SK-N-MC (cell line): ENCODE data around the gene MLC1.

ENCODE experiments used
- DNase-seq: peaks from one replicate; pipeline ENCODE4 v3.0.0-alpha.2; 2011; ENCODE audit warnings: low read depth, low spot score
- H3K27ac ChIP-seq: fragments of 200-600 bp; sonication (generic); 2 replicates; pipeline ENCODE4 v1.5.1; 2016; ENCODE audit warnings: mixed run types
- H3K36me3 ChIP-seq: fragments of 200-600 bp; sonication (generic); 2 replicates; pipeline ENCODE4 v1.6.1; 2017; ENCODE audit warnings: antibody characterized with exemption, low read length, mixed read lengths; ENCODE audit not compliant: insufficient read depth
- H3K4me3 ChIP-seq: fragments of 200-600 bp; sonication (generic); 2 replicates; pipeline ENCODE4 v1.5.1; 2016
- H3K9ac ChIP-seq: fragments of 200-600 bp; sonication (generic); 2 replicates; pipeline ENCODE4 v1.8.0; 2017; ENCODE audit warnings: mixed run types, mixed read lengths; ENCODE audit not compliant: insufficient read length
- H3K9me3 ChIP-seq: fragments of 200-600 bp; sonication (generic); 2 replicates; pipeline ENCODE4 v1.6.1; 2017; ENCODE audit warnings: low read depth, mild to moderate bottlenecking, antibody characterized with exemption, low read length, moderate library complexity, mixed read lengths
- EZH2 ChIP-seq: fragments of 200-600 bp; sonication (generic); IDR thresholded peaks from one replicate; pipeline ENCODE4 v1.6.1; 2017; ENCODE audit warnings: antibody characterized with exemption
- FOXP2 ChIP-seq: optimal IDR thresholded peaks from 2 replicates; pipeline ENCODE3; 2011; ENCODE audit warnings: mild to moderate bottlenecking, moderate library complexity; ENCODE audit not compliant: insufficient read depth; ENCODE audit errors: extremely low read length, control extremely low read depth
- POLR2AphosphoS5 ChIP-seq: IDR thresholded peaks from 2 replicates; pipeline ENCODE4 v1.6.1; 2012; ENCODE audit warnings: mild to moderate bottlenecking, low read depth, low read length, borderline replicate concordance

The MLC1 gene

GRCh38 chr22:50067244-50067643 is 18.0 kb downstream of the MLC1 start:
- TF ChIP-seq POLR2AphosphoS5 (no peak), EZH2 (no peak), FOXP2 (no peak)

GRCh38 chr22:50064453-50064852 is 20.8 kb downstream of the MLC1 start:
- Histone ChIP-seq H3K9ac (no peak overlapping the region), H3K27ac (no peak overlapping the region), H3K36me3 (no peaks in the 10 kb centered on the region), H3K4me3 (no peak overlapping the region), H3K9me3 (no peaks in the 10 kb centered on the region)
- TF ChIP-seq EZH2 (no peak), FOXP2 (no peak), POLR2AphosphoS5 (no peak)
- no peak for DNase-seq

More at GRCh38 chr22:50067244-50067643, 18.0 kb downstream of the MLC1 start:
- Histone ChIP-seq H3K27ac (no peak overlapping the region), H3K4me3 (no peak overlapping the region), H3K36me3 (no peaks in the 10 kb centered on the region), H3K9ac (no peak overlapping the region), H3K9me3 (no peaks in the 10 kb centered on the region)
- DNase-seq = no peak

- Histone ChIP-seq H3K36me3 (no peaks in the 10 kb centered on the region), H3K27ac (no peak overlapping the region), H3K9ac (no peak overlapping the region), H3K9me3 (no peaks in the 10 kb centered on the region), H3K4me3 (no peak overlapping the region)
- TF ChIP-seq FOXP2 (no peak), POLR2AphosphoS5 (no peak), EZH2 (no peak)
- no peak for DNase-seq
These were observed 21.4 kb downstream of the MLC1 start for GRCh38 chr22:50063589-50064393.

GRCh38 chr22:50062509-50063135 is 22.6 kb downstream of the MLC1 start:
- H3K27ac ChIP-seq = no peak overlapping the region
- H3K4me3 ChIP-seq = no peak overlapping the region
- no peaks in the 10 kb centered on the region for H3K9me3 ChIP-seq
- no peaks in the 10 kb centered on the region for H3K36me3 ChIP-seq
- H3K9ac ChIP-seq = no peak overlapping the region
- DNase-seq = no peak
- no peak for TF ChIP-seq FOXP2
- TF ChIP-seq POLR2AphosphoS5 = no peak
- TF ChIP-seq EZH2 = no peak

GRCh38 chr22:50061824-50062355 is 23.3 kb downstream of the MLC1 start:
- no peak overlapping the region for H3K9ac ChIP-seq
- H3K4me3 ChIP-seq = no peak overlapping the region
- no peaks in the 10 kb centered on the region for H3K9me3 ChIP-seq
- TF ChIP-seq EZH2 = no peak
- TF ChIP-seq POLR2AphosphoS5 = no peak
- no peak for TF ChIP-seq FOXP2
- DNase-seq = no peak
- H3K27ac ChIP-seq = no peak overlapping the region
- no peaks in the 10 kb centered on the region for H3K36me3 ChIP-seq

- TF ChIP-seq POLR2AphosphoS5 (no peak), EZH2 (no peak), FOXP2 (no peak)
These were observed 23.9 kb downstream of the MLC1 start for GRCh38 chr22:50061141-50061823.

GRCh38 chr22:50060441-50061140 is 24.6 kb downstream of the MLC1 start:
- no peaks in the 10 kb centered on the region for H3K36me3 ChIP-seq
- no peak overlapping the region for H3K9ac ChIP-seq
- no peak overlapping the region for H3K4me3 ChIP-seq
- no peak for DNase-seq
- H3K9me3 ChIP-seq = no peaks in the 10 kb centered on the region
- TF ChIP-seq POLR2AphosphoS5 = no peak
- TF ChIP-seq EZH2 = no peak
- no peak for TF ChIP-seq FOXP2
- no peak overlapping the region for H3K27ac ChIP-seq

More at GRCh38 chr22:50061141-50061823, 23.9 kb downstream of the MLC1 start:
- Histone ChIP-seq H3K27ac (no peak overlapping the region), H3K9ac (no peak overlapping the region), H3K4me3 (no peak overlapping the region), H3K9me3 (no peaks in the 10 kb centered on the region), H3K36me3 (no peaks in the 10 kb centered on the region)
- no peak for DNase-seq
